Activated CD4-positive, alpha-beta memory T cell treated with anti-CD3 and anti-CD28 coated beads for 36 hours (primary cell): ENCODE data around the gene CCDC171. TPM values are rescaled to one million over a fixed set of nuclear protein-coding genes. Genes with fewer than 3 reads are reported as not detected.
"Not testable (repeated sequence)": the region's sequence is repeated elsewhere in the genome, so short reads cannot be mapped to it uniquely, and the experiment has no call there.

Experiments
- CTCF ChIA-PET: fragments of 350-600 bp; sonication (Branson Sonifier 250); formaldehyde crosslinking; loops from one replicate; lab custom pipeline; 2021; ENCODE audit warnings: antibody characterized with exemption, inconsistent platforms; lab: Charles Lee
- POLR2A ChIA-PET: fragments of 350-600 bp; sonication (Branson Sonifier 250); formaldehyde crosslinking; loops from one replicate; lab custom pipeline; 2021; ENCODE audit warnings: antibody characterized with exemption; lab: Charles Lee
- DNase-seq: peaks from one replicate; pipeline ENCODE4 v3.0.0-alpha.2; 2020
- H3K27ac Mint-ChIP-seq: one replicate; pipeline ENCODE4 v1.8.0; 2021; ENCODE audit warnings: mixed read lengths
- H3K27me3 Mint-ChIP-seq: one replicate; pipeline ENCODE4 v1.8.0; 2021; ENCODE audit warnings: mixed read lengths
- H3K36me3 Mint-ChIP-seq: one replicate; pipeline ENCODE4 v1.8.0; 2021; ENCODE audit warnings: mixed read lengths
- H3K4me1 Mint-ChIP-seq: one replicate; pipeline ENCODE4 v1.8.0; 2021; ENCODE audit warnings: low read depth, mixed read lengths
- H3K4me3 Mint-ChIP-seq: one replicate; pipeline ENCODE4 v1.8.0; 2021; ENCODE audit warnings: mild to moderate bottlenecking, mixed read lengths
- H3K9me3 Mint-ChIP-seq: one replicate; pipeline ENCODE4 v1.8.0; 2021; ENCODE audit warnings: mixed read lengths
- intact Hi-C: fragments of 100-400 bp; cut with micrococcal nuclease; formaldehyde crosslinking; loops from one replicate; pipeline ENCODE4 v1.15.1; 2023
- total RNA-seq, 2 experiments: library from RNA; stranded (reverse); gene quantifications; one replicate each; pipeline ENCODE4 v1.2.3, GENCODE V29; 2021

The CCDC171 gene
- total RNA-seq, 2 experiments from 2014 or later, result 2.5 to 2.7 TPM

GRCh38 chr9:15782106-15782505, 229.3 kb downstream of the CCDC171 start:
- Mint-ChIP-seq H3K9me3 (no peaks in the 10 kb centered on the region), H3K27ac (no peak overlapping the region), H3K36me3 (no peaks in the 10 kb centered on the region), H3K4me3 (no peak overlapping the region), H3K4me1 (no peaks in the 10 kb centered on the region), H3K27me3 (no peaks in the 10 kb centered on the region)
- ChIA-PET POLR2A (no interaction called here), CTCF (no interaction called here)
- DNase-seq, result no peak
- intact Hi-C loops, result no loop called here

- no peak for DNase-seq
- no peak overlapping the region for H3K27ac Mint-ChIP-seq
- no peaks in the 10 kb centered on the region for H3K36me3 Mint-ChIP-seq
- ChIA-PET POLR2A (no interaction called here), CTCF (no interaction called here)
- intact Hi-C loops, result no loop called here
- H3K27me3 Mint-ChIP-seq, result no peaks in the 10 kb centered on the region
- H3K9me3 Mint-ChIP-seq, result peaks cover 2% of the 10 kb centered on the region
- H3K4me3 Mint-ChIP-seq, result no peak overlapping the region
- no peaks in the 10 kb centered on the region for H3K4me1 Mint-ChIP-seq
Measured at GRCh38 chr9:15785584-15785983, 232.7 kb downstream of the CCDC171 start.

- CTCF ChIA-PET, result no interaction called here
- no peaks in the 10 kb centered on the region for H3K4me1 Mint-ChIP-seq
Measured at GRCh38 chr9:15786616-15787015, 233.8 kb downstream of the CCDC171 start.

GRCh38 chr9:15810219-15810899, 257.5 kb downstream of the CCDC171 start:
- H3K4me3 Mint-ChIP-seq, DNase-seq, H3K36me3 Mint-ChIP-seq, POLR2A ChIA-PET, H3K4me1 Mint-ChIP-seq, H3K27me3 Mint-ChIP-seq, intact Hi-C loops, H3K27ac Mint-ChIP-seq: not testable (repeated sequence)
- CTCF ChIA-PET, result interaction anchor here (0.6 kb wide), 1 partner anchor 140 kb away, joined by 3 read pairs; no protein-coding TSS in a partner anchor
- peaks cover 18% of the 10 kb centered on the region for H3K9me3 Mint-ChIP-seq

More at GRCh38 chr9:15786616-15787015, 233.8 kb downstream of the CCDC171 start:
- no peak overlapping the region for H3K4me3 Mint-ChIP-seq
- peaks cover 2% of the 10 kb centered on the region for H3K9me3 Mint-ChIP-seq
- no peak overlapping the region for H3K27ac Mint-ChIP-seq
- no peaks in the 10 kb centered on the region for H3K27me3 Mint-ChIP-seq
- DNase-seq, result no peak
- POLR2A ChIA-PET, result no interaction called here
- no peaks in the 10 kb centered on the region for H3K36me3 Mint-ChIP-seq
- intact Hi-C loops, result no loop called here

- ChIA-PET CTCF (no interaction called here), POLR2A (no interaction called here)
- Mint-ChIP-seq H3K9me3 (peaks cover 8% of the 10 kb centered on the region), H3K4me3 (no peak overlapping the region), H3K27ac (no peak overlapping the region), H3K36me3 (no peaks in the 10 kb centered on the region), H3K4me1 (no peaks in the 10 kb centered on the region), H3K27me3 (no peaks in the 10 kb centered on the region)
- intact Hi-C loops, result no loop called here
- DNase-seq, result no peak
Measured at GRCh38 chr9:15813076-15813475, 260.2 kb downstream of the CCDC171 start.

- ChIA-PET POLR2A (no interaction called here), CTCF (no interaction called here)
- no peak for DNase-seq
- H3K27me3 Mint-ChIP-seq, result peaks cover 2% of the 10 kb centered on the region
- no peak overlapping the region for H3K27ac Mint-ChIP-seq
- H3K9me3 Mint-ChIP-seq, result peaks cover 11% of the 10 kb centered on the region
- intact Hi-C loops, result no loop called here
- H3K4me1 Mint-ChIP-seq, result no peaks in the 10 kb centered on the region
- no peaks in the 10 kb centered on the region for H3K36me3 Mint-ChIP-seq
- H3K4me3 Mint-ChIP-seq, result no peak overlapping the region
Measured at GRCh38 chr9:15824310-15824709, 271.5 kb downstream of the CCDC171 start.

- Mint-ChIP-seq H3K36me3 (no peaks in the 10 kb centered on the region), H3K4me1 (no peaks in the 10 kb centered on the region), H3K9me3 (no peaks in the 10 kb centered on the region), H3K27me3 (peaks cover 2% of the 10 kb centered on the region), H3K27ac (no peak overlapping the region), H3K4me3 (no peak overlapping the region)
- intact Hi-C loops, result no loop called here
- DNase-seq, result no peak
- ChIA-PET CTCF (no interaction called here), POLR2A (no interaction called here)
Measured at GRCh38 chr9:15831384-15831783, 278.5 kb downstream of the CCDC171 start.

- CTCF ChIA-PET, result no interaction called here
- Mint-ChIP-seq H3K4me3 (no peak overlapping the region), H3K9me3 (no peaks in the 10 kb centered on the region), H3K4me1 (no peaks in the 10 kb centered on the region), H3K27ac (no peak overlapping the region), H3K36me3 (no peaks in the 10 kb centered on the region), H3K27me3 (no peaks in the 10 kb centered on the region)
- DNase-seq, result no peak
- intact Hi-C loops, result no loop called here
- POLR2A ChIA-PET, result no interaction called here
Measured at GRCh38 chr9:15834541-15834940, 281.7 kb downstream of the CCDC171 start.

- H3K27ac Mint-ChIP-seq, result no peak overlapping the region
- intact Hi-C loops, result loop anchor here (1.0 kb wide), 1 partner anchor 296 kb away; no protein-coding TSS in a partner anchor
- CTCF ChIA-PET, result interaction anchor here (1.0 kb wide), 1 partner anchor 25 kb away, joined by 3 read pairs; no protein-coding TSS in a partner anchor
Measured at GRCh38 chr9:15837079-15837679, 284.3 kb downstream of the CCDC171 start.

GRCh38 chr9:15842051-15842450, 289.2 kb downstream of the CCDC171 start:
- no peak for DNase-seq
- ChIA-PET POLR2A (no interaction called here), CTCF (no interaction called here)
- intact Hi-C loops, result no loop called here
- Mint-ChIP-seq H3K27ac (no peak overlapping the region), H3K36me3 (no peaks in the 10 kb centered on the region), H3K9me3 (no peaks in the 10 kb centered on the region), H3K4me1 (no peaks in the 10 kb centered on the region), H3K27me3 (no peaks in the 10 kb centered on the region), H3K4me3 (no peak overlapping the region)

More at GRCh38 chr9:15837079-15837679, 284.3 kb downstream of the CCDC171 start:
- no peaks in the 10 kb centered on the region for H3K9me3 Mint-ChIP-seq
- no peak overlapping the region for H3K4me3 Mint-ChIP-seq
- H3K36me3 Mint-ChIP-seq, result no peaks in the 10 kb centered on the region
- no peak for DNase-seq
- no peaks in the 10 kb centered on the region for H3K27me3 Mint-ChIP-seq
- H3K4me1 Mint-ChIP-seq, result no peaks in the 10 kb centered on the region
- POLR2A ChIA-PET, result no interaction called here

- Mint-ChIP-seq H3K9me3 (no peaks in the 10 kb centered on the region), H3K27ac (no peak overlapping the region), H3K4me3 (no peak overlapping the region), H3K27me3 (no peaks in the 10 kb centered on the region), H3K36me3 (no peaks in the 10 kb centered on the region), H3K4me1 (no peaks in the 10 kb centered on the region)
- ChIA-PET POLR2A (no interaction called here), CTCF (no interaction called here)
- DNase-seq, result no peak
- intact Hi-C loops, result no loop called here
Measured at GRCh38 chr9:15843316-15843715, 290.5 kb downstream of the CCDC171 start.

- Mint-ChIP-seq H3K4me1 (no peaks in the 10 kb centered on the region), H3K9me3 (no peaks in the 10 kb centered on the region), H3K36me3 (no peaks in the 10 kb centered on the region), H3K4me3 (no peak overlapping the region), H3K27me3 (no peaks in the 10 kb centered on the region), H3K27ac (no peak overlapping the region)
- DNase-seq, result no peak
- ChIA-PET CTCF (no interaction called here), POLR2A (no interaction called here)
- intact Hi-C loops, result no loop called here
Measured at GRCh38 chr9:15843931-15844330, 291.1 kb downstream of the CCDC171 start.

- intact Hi-C loops, result no loop called here
- no peaks in the 10 kb centered on the region for H3K27me3 Mint-ChIP-seq
- ChIA-PET CTCF (no interaction called here), POLR2A (no interaction called here)
- H3K27ac Mint-ChIP-seq, result no peak overlapping the region
- no peaks in the 10 kb centered on the region for H3K9me3 Mint-ChIP-seq
- H3K4me1 Mint-ChIP-seq, result no peaks in the 10 kb centered on the region
- DNase-seq, result no peak
- H3K4me3 Mint-ChIP-seq, result no peak overlapping the region
- H3K36me3 Mint-ChIP-seq, result no peaks in the 10 kb centered on the region
Measured at GRCh38 chr9:15846611-15847010, 293.8 kb downstream of the CCDC171 start.
